Coronary artery (tissue), 2 donors: Measurements from ENCODE around the gene USF2.

ENCODE experiments used
- DNase-seq: peaks from one replicate; pipeline ENCODE4 v3.0.0-alpha.2; 2017; ENCODE audit warnings: low spot score
- H3K27ac ChIP-seq, 2 donors: fragments of 200-600 bp; sonication (generic); one replicate each; pipeline ENCODE4 v1.5.1; 2016 to 2019
- H3K4me3 ChIP-seq: fragments of 200-600 bp; sonication (generic); 2 replicates; pipeline ENCODE4 v1.5.1; 2016; ENCODE audit warnings: mild to moderate bottlenecking, moderate library complexity
- CTCF ChIP-seq: fragments of 200-600 bp; sonication (generic); IDR thresholded peaks from one replicate; pipeline ENCODE4 v1.5.1; 2019; ENCODE audit warnings: antibody characterized with exemption

USF2 gene

GRCh38 chr19:35267818-35268535, 785 bp upstream of the USF2 start:
- peak; percentile 79 for DNase-seq
- no peak for TF ChIP-seq CTCF
- H3K27ac ChIP-seq = peak overlapping the region; percentile 91 to 97

GRCh38 chr19:35269438-35270117, 816 bp downstream of the USF2 start:
- TF ChIP-seq CTCF = peak; percentile 70
- DNase-seq = peak; percentile 87
- Histone ChIP-seq H3K27ac (peak overlapping the region; percentile 86 to 97), H3K4me3 (peak overlapping the region; percentile 90)

More at GRCh38 chr19:35267818-35268535, 785 bp upstream of the USF2 start:
- H3K4me3 ChIP-seq = peak overlapping the region; percentile 90

GRCh38 chr19:35270381-35270811, 1.6 kb downstream of the USF2 start:
- no peak for DNase-seq
- Histone ChIP-seq H3K4me3 (peak overlapping the region; percentile 90), H3K27ac (peak overlapping the region in 1 of 2 donors; percentile 97)
- no peak for TF ChIP-seq CTCF

GRCh38 chr19:35271546-35271945, 2.8 kb downstream of the USF2 start:
- Histone ChIP-seq H3K4me3 (no peak overlapping the region), H3K27ac (no peak overlapping the region)
- no peak for DNase-seq
- TF ChIP-seq CTCF = no peak

- Histone ChIP-seq H3K27ac (no peak overlapping the region), H3K4me3 (no peak overlapping the region)
- no peak for TF ChIP-seq CTCF
- DNase-seq = no peak
These were observed 3.5 kb downstream of the USF2 start for GRCh38 chr19:35272122-35272719.

GRCh38 chr19:35272954-35273649, 4.3 kb downstream of the USF2 start:
- no peak for TF ChIP-seq CTCF
- no peak overlapping the region for H3K27ac ChIP-seq
- no peak overlapping the region for H3K4me3 ChIP-seq
- DNase-seq = no peak
